Measurements from ENCODE around the gene SLC29A2. TPM values are rescaled to one million over a fixed set of nuclear protein-coding genes. Genes with fewer than 3 reads are reported as not detected.
"Not testable (repeated sequence)": the region's sequence is repeated elsewhere in the genome, so short reads cannot be mapped to it uniquely, and the experiment has no call there.

SLC29A2 gene
- total RNA-seq, 1 donor from 2014 or later = 35.6 TPM

GRCh38 chr11:66322732-66323427 lies 48.7 kb downstream of the SLC29A2 start:
- Mint-ChIP-seq H3K27me3 (peaks cover 27% of the 10 kb centered on the region), H3K36me3 (ENCODE audit: insufficient read depth) (no peaks in the 10 kb centered on the region), H3K27ac (no peak overlapping the region), H3K4me3 (ENCODE audit: low read depth) (no peak overlapping the region), H3K9me3 (ENCODE audit: low read depth) (peaks cover 5% of the 10 kb centered on the region), H3K4me1 (ENCODE audit: low read depth) (no peaks in the 10 kb centered on the region)
- no peak for TF ChIP-seq CTCF (IDR thresholded peaks at IDR 0.05; ENCODE audit: unreplicated experiment)
- no peak for DNase-seq (ENCODE audit: low spot score, unreplicated experiment)

DNA sequence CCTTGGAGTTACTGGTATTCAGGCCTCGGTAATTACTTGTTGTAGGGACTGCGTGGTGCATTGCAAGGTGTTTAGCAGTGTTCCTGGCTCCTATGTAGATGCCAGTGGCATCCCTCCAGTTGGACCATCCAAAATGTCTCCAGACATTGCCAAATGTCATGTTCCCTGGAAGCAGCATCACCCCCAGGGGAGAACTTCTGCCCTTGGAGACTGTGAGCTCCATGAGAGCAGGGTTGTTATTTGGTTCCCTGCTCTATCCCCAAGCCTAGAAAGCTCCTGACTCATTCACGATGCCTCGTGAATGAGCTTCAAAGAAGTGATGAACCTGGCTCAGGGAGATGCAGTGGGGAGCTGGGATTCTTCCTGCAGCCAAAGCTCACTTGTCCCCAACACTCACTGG lies 50.0 kb downstream of the SLC29A2 start:
- peaks cover 5% of the 10 kb centered on the region for H3K9me3 Mint-ChIP-seq (ENCODE audit: low read depth)
- H3K4me3 Mint-ChIP-seq (ENCODE audit: low read depth) = no peak overlapping the region
- peaks cover 1% of the 10 kb centered on the region for H3K4me1 Mint-ChIP-seq (ENCODE audit: low read depth)
- TF ChIP-seq CTCF (IDR thresholded peaks at IDR 0.05; ENCODE audit: unreplicated experiment) = no peak
- no peak overlapping the region for H3K27ac Mint-ChIP-seq
- H3K36me3 Mint-ChIP-seq (ENCODE audit: insufficient read depth) = no peaks in the 10 kb centered on the region
- DNase-seq (ENCODE audit: low spot score, unreplicated experiment) = no peak
- peaks cover 24% of the 10 kb centered on the region for H3K27me3 Mint-ChIP-seq

- H3K4me1 Mint-ChIP-seq (ENCODE audit: low read depth); H3K27ac Mint-ChIP-seq; H3K36me3 Mint-ChIP-seq (ENCODE audit: insufficient read depth); H3K9me3 Mint-ChIP-seq (ENCODE audit: low read depth); DNase-seq (ENCODE audit: low spot score, unreplicated experiment); H3K4me3 Mint-ChIP-seq (ENCODE audit: low read depth): not testable (repeated sequence)
- H3K27me3 Mint-ChIP-seq = peaks cover 27% of the 10 kb centered on the region
Observed at GRCh38 chr11:66320748-66321147, 50.8 kb downstream of the SLC29A2 start.

- not testable (repeated sequence) for H3K36me3 Mint-ChIP-seq (ENCODE audit: insufficient read depth)
Observed at GRCh38 chr11:66320289-66320688, 51.3 kb downstream of the SLC29A2 start.

GRCh38 chr11:66318600-66318970 lies 53.0 kb downstream of the SLC29A2 start:
- TF ChIP-seq CTCF (IDR thresholded peaks at IDR 0.05; ENCODE audit: unreplicated experiment) = no peak
- no peak for DNase-seq (ENCODE audit: low spot score, unreplicated experiment)
- Mint-ChIP-seq H3K27me3 (peaks cover 41% of the 10 kb centered on the region), H3K27ac (no peak overlapping the region), H3K36me3 (ENCODE audit: insufficient read depth) (no peaks in the 10 kb centered on the region), H3K4me3 (ENCODE audit: low read depth) (no peak overlapping the region), H3K9me3 (ENCODE audit: low read depth) (peaks cover 5% of the 10 kb centered on the region), H3K4me1 (ENCODE audit: low read depth) (peaks cover 1% of the 10 kb centered on the region)

More at GRCh38 chr11:66320289-66320688, 51.3 kb downstream of the SLC29A2 start:
- not testable (repeated sequence) for H3K9me3 Mint-ChIP-seq (ENCODE audit: low read depth); H3K4me1 Mint-ChIP-seq (ENCODE audit: low read depth); H3K27ac Mint-ChIP-seq; H3K4me3 Mint-ChIP-seq (ENCODE audit: low read depth); DNase-seq (ENCODE audit: low spot score, unreplicated experiment)
- peaks cover 32% of the 10 kb centered on the region for H3K27me3 Mint-ChIP-seq

- Mint-ChIP-seq H3K9me3 (ENCODE audit: low read depth) (peaks cover 5% of the 10 kb centered on the region), H3K36me3 (ENCODE audit: insufficient read depth) (no peaks in the 10 kb centered on the region), H3K4me1 (ENCODE audit: low read depth) (peaks cover 1% of the 10 kb centered on the region), H3K27me3 (peaks cover 41% of the 10 kb centered on the region), H3K27ac (no peak overlapping the region), H3K4me3 (ENCODE audit: low read depth) (no peak overlapping the region)
- no peak for DNase-seq (ENCODE audit: low spot score, unreplicated experiment)
- no peak for TF ChIP-seq CTCF (IDR thresholded peaks at IDR 0.05; ENCODE audit: unreplicated experiment)
Observed at GRCh38 chr11:66317723-66318599, 53.6 kb downstream of the SLC29A2 start.

Measured in progenitor cell of endocrine pancreas (in vitro differentiated cells).